H1 (cell line): Measurements from ENCODE around the gene MPRIP. TPM values are rescaled to one million over a fixed set of nuclear protein-coding genes. Genes with fewer than 3 reads are reported as not detected.

Experiments
- CTCF ChIA-PET: fragments of 300-600 bp; sonication (Branson Sonifier 250); formaldehyde crosslinking; loops from one replicate; lab custom pipeline; 2021; ENCODE audit not compliant: partially characterized antibody; lab: Charles Lee
- POLR2A ChIA-PET: fragments of 300-600 bp; sonication (Branson Sonifier 250); formaldehyde crosslinking; loops from one replicate; lab custom pipeline; 2021; ENCODE audit warnings: inconsistent platforms; ENCODE audit not compliant: partially characterized antibody; lab: Charles Lee
- DNase-seq, 2 experiments: peaks; one replicate each; pipeline versions ENCODE4 v3.0.0 to v3.0.0-alpha.2; 2010 to 2022; ENCODE audit warnings: low spot score in 2 of 2, low read depth in 1 of 2, mixed read lengths in 1 of 2
- FAIRE-seq: peaks from 2 replicates; lab custom pipeline; 2011; peaks lifted over from hg19 to GRCh38; lab: Jason Lieb, UNC
- H2AFZ ChIP-seq: 2 replicates; pipeline ENCODE4 v1.8.1; 2012; ENCODE audit warnings: low read length, inconsistent platforms
- H2AK5ac ChIP-seq: 2 replicates; pipeline ENCODE4 v1.6.1; 2013; ENCODE audit warnings: low read depth, low read length
- H2BK120ac ChIP-seq: replicated peaks from 2 replicates; pipeline ENCODE3; 2013; ENCODE audit warnings: low read depth, low read length, inconsistent platforms
- H2BK12ac ChIP-seq: 2 replicates; pipeline ENCODE4 v1.6.1; 2013; ENCODE audit warnings: low read depth, low read length
- H2BK15ac ChIP-seq: 2 replicates; pipeline ENCODE4 v1.6.1; 2013; ENCODE audit warnings: low read length
- H2BK20ac ChIP-seq: 2 replicates; pipeline ENCODE4 v1.6.1; 2013; ENCODE audit warnings: low read length
- H2BK5ac ChIP-seq: 2 replicates; pipeline ENCODE4 v1.6.1; 2013; ENCODE audit warnings: low read depth, low read length
- H3K14ac ChIP-seq: 2 replicates; pipeline ENCODE4 v1.6.1; 2013; ENCODE audit warnings: inconsistent platforms; ENCODE audit not compliant: insufficient read length
- H3K18ac ChIP-seq: 2 replicates; pipeline ENCODE4 v1.6.1; 2013; ENCODE audit warnings: low read length; ENCODE audit errors: extremely low read depth
- H3K23ac ChIP-seq: 2 replicates; pipeline ENCODE4 v1.6.1; 2013; ENCODE audit warnings: inconsistent platforms; ENCODE audit not compliant: insufficient read length
- H3K23me2 ChIP-seq: 2 replicates; pipeline ENCODE4 v1.6.1; 2013; ENCODE audit warnings: low read depth, low read length
- H3K27ac ChIP-seq: 2 replicates; pipeline ENCODE4 v1.6.1; 2011; ENCODE audit warnings: low read depth, low read length, inconsistent platforms
- H3K27me3 ChIP-seq, 4 experiments: replicated peaks in 1 of 4; 1 replicate in 1 of 4; 2 replicates in 3 of 4; pipeline versions ENCODE4 v1.6.1 to v1.8.1; 2011 to 2013; ENCODE audit warnings: low read length in 3 of 4, mild to moderate bottlenecking in 3 of 4, inconsistent platforms in 2 of 4, mixed read lengths in 2 of 4, moderate library complexity in 1 of 4; ENCODE audit not compliant: control insufficient read depth in 3 of 4, insufficient read depth in 3 of 4; ENCODE audit errors: extremely low read depth in 1 of 4
- H3K36me3 ChIP-seq, 4 experiments: 2 replicates each; pipeline versions ENCODE4 v1.6.1 to v1.8.1; 2011 to 2013; ENCODE audit warnings: mild to moderate bottlenecking in 4 of 4, low read length in 3 of 4, moderate library complexity in 2 of 4, control low read depth in 1 of 4, inconsistent platforms in 1 of 4; ENCODE audit not compliant: insufficient read depth in 4 of 4, control insufficient read depth in 2 of 4
- H3K4ac ChIP-seq: replicated peaks from 2 replicates; pipeline ENCODE3; 2013; ENCODE audit warnings: low read length, low read depth, mixed read lengths, inconsistent platforms; ENCODE audit not compliant: insufficient read length
- H3K4me1 ChIP-seq, 4 experiments: replicated peaks in 1 of 4; 1 replicate in 1 of 4; 2 replicates in 3 of 4; pipeline versions ENCODE4 v1.6.1 to v1.8.1; 2011 to 2013; ENCODE audit warnings: low read length in 3 of 4, inconsistent platforms in 2 of 4, mixed read lengths in 1 of 4; ENCODE audit not compliant: insufficient read depth in 4 of 4, control insufficient read depth in 3 of 4
- H3K4me2 ChIP-seq, 2 experiments: 2 replicates each; pipeline versions ENCODE4 v1.6.1 to v1.8.1; 2011 to 2013; ENCODE audit warnings: low read depth in 2 of 2, low read length in 2 of 2, control low read depth in 1 of 2, inconsistent platforms in 1 of 2, mild to moderate bottlenecking in 1 of 2; ENCODE audit not compliant: insufficient read depth in 1 of 2
- H3K4me3 ChIP-seq, 4 experiments: fragments of 200-600, 300-600 bp in 1 of 4; sonication (generic), shearing (Covaris generic), sonication (Bioruptor Twin) in 1 of 4; 2 replicates each; pipeline versions ENCODE4 v1.5.1 to v1.8.1; 2011 to 2016; ENCODE audit warnings: low read length in 4 of 4, low read depth in 3 of 4, control low read depth in 2 of 4, inconsistent platforms in 2 of 4, mild to moderate bottlenecking in 2 of 4, mixed read lengths in 1 of 4, moderate library complexity in 1 of 4; ENCODE audit not compliant: insufficient read depth in 2 of 4; ENCODE audit errors: extremely low read depth in 1 of 4
- H3K56ac ChIP-seq: replicated peaks from 2 replicates; pipeline ENCODE3; 2013; ENCODE audit warnings: low read depth, mild to moderate bottlenecking, mixed read lengths, low read length, inconsistent platforms; ENCODE audit not compliant: insufficient read length
- H3K79me1 ChIP-seq: 2 replicates; pipeline ENCODE4 v1.6.1; 2013; ENCODE audit warnings: low read depth, low read length, control low read depth
- H3K79me2 ChIP-seq, 2 experiments: 2 replicates each; pipeline versions ENCODE4 v1.6.1 to v1.8.1; 2012 to 2013; ENCODE audit warnings: low read length in 2 of 2, mild to moderate bottlenecking in 2 of 2, inconsistent platforms in 1 of 2; ENCODE audit not compliant: insufficient read depth in 2 of 2, control insufficient read depth in 1 of 2
- H3K9ac ChIP-seq, 4 experiments: replicated peaks in 1 of 4; 1 replicate in 1 of 4; 2 replicates in 3 of 4; pipeline versions ENCODE4 v1.6.1 to v1.8.1; 2011 to 2013; ENCODE audit warnings: low read depth in 3 of 4, low read length in 3 of 4, control low read depth in 2 of 4, mild to moderate bottlenecking in 2 of 4, moderate library complexity in 2 of 4, inconsistent platforms in 1 of 4; ENCODE audit errors: extremely low read depth in 1 of 4
- H3K9me3 ChIP-seq, 2 experiments: 2 replicates each; pipeline versions ENCODE4 v1.6.1 to v1.8.1; 2012 to 2013; ENCODE audit warnings: mild to moderate bottlenecking in 2 of 2, moderate library complexity in 2 of 2, control low read depth in 1 of 2, inconsistent platforms in 1 of 2, low read depth in 1 of 2, low read length in 1 of 2, mixed read lengths in 1 of 2; ENCODE audit not compliant: insufficient read depth in 2 of 2
- H4K20me1 ChIP-seq, 2 experiments: replicated peaks in 1 of 2; 2 replicates each; pipeline versions ENCODE3 to v1.8.1; 2011 to 2013; ENCODE audit warnings: inconsistent platforms in 2 of 2, low read length in 2 of 2, mild to moderate bottlenecking in 1 of 2; ENCODE audit not compliant: insufficient read depth in 2 of 2, control insufficient read depth in 1 of 2
- H4K5ac ChIP-seq: 2 replicates; pipeline ENCODE4 v1.6.1; 2013; ENCODE audit warnings: low read length, low read depth, mixed read lengths, inconsistent platforms; ENCODE audit not compliant: insufficient read length
- H4K8ac ChIP-seq: 2 replicates; pipeline ENCODE4 v1.8.0; 2013; ENCODE audit warnings: mild to moderate bottlenecking, moderate library complexity, low read length, inconsistent platforms; ENCODE audit not compliant: insufficient read depth; ENCODE audit errors: extremely low read depth
- H4K91ac ChIP-seq: replicated peaks from 2 replicates; pipeline ENCODE3; 2013; ENCODE audit warnings: low read length, mixed read lengths, inconsistent platforms; ENCODE audit not compliant: insufficient read length
- CHD2 ChIP-seq: IDR thresholded peaks from 2 replicates; pipeline ENCODE4 v1.6.1; 2012; ENCODE audit warnings: low read length, improper control_type of control experiment
- HDAC2 ChIP-seq, 2 experiments: fragments of 300-600 bp in 1 of 2; sonication (generic) in 1 of 2; IDR thresholded peaks; 2 replicates each; pipeline ENCODE4 v1.6.1; 2011 to 2012; ENCODE audit warnings: low read depth in 2 of 2, low read length in 2 of 2, mild to moderate bottlenecking in 2 of 2, moderate library complexity in 2 of 2, borderline replicate concordance in 1 of 2, inconsistent platforms in 1 of 2
- KDM1A ChIP-seq: fragments of 200-600, 300-600 bp; sonication (generic); IDR thresholded peaks from 2 replicates; pipeline ENCODE4 v1.7.1; 2016; ENCODE audit warnings: mild to moderate bottlenecking, low read length, borderline replicate concordance
- SIN3A ChIP-seq, 2 experiments: IDR thresholded peaks in 1 of 2; conservative IDR thresholded peaks in 1 of 2; 2 replicates each; pipeline ENCODE4 v1.6.1; 2011 to 2012; ENCODE audit warnings: low read length in 2 of 2, improper control_type of control experiment in 1 of 2, low read depth in 1 of 2, mild to moderate bottlenecking in 1 of 2
- WGBS, 2 experiments: shearing (Covaris generic) in 1 of 2; methylation state at CpG; one replicate each; pipeline versions ENCODE4 v1.1.6 to v1.1.7; 2013 to 2015; ENCODE audit warnings: low lambda C conversion rate in 2 of 2, mixed read lengths in 2 of 2, inconsistent platforms in 1 of 2, low coverage in 1 of 2, missing lambda C conversion rate in 1 of 2; ENCODE audit not compliant: insufficient replicate concordance in 2 of 2, insufficient coverage in 1 of 2, insufficient read length in 1 of 2; ENCODE audit errors: extremely low coverage in 1 of 2, missing lambda C conversion rate in 1 of 2; 5-methylcytosine and 5-hydroxymethylcytosine counted together
- polyA plus RNA-seq, 7 experiments: library from polyadenylated mRNA; depleted of rRNA in 3 of 7; stranded (reverse) in 5 of 7; unstranded in 2 of 7; fragments of >200 nt in 5 of 7; fragments of 200-250 nt in 2 of 7; gene quantifications; 1 replicate in 5 of 7; 2 replicates in 1 of 7; 4 replicates in 1 of 7; pipeline versions ENCODE4 v1.2.1 to v1.2.3, GENCODE V29; 2011 to 2013; ENCODE audit warnings: missing spikeins in 2 of 7, mixed read lengths in 2 of 7
- total RNA-seq: library from RNA; stranded (reverse); fragmentation: NEBNext Ultra II Directional; extraction: Animal tissue kit (Norgen Biotek cat#: 25700); gene quantifications from 2 replicates; pipeline ENCODE4 v1.2.1, GENCODE V29; 2021

Gene MPRIP
- total and polyA plus RNA-seq, 2 of the 8 experiments (the other 6 are each of a cell fraction or from before 2014, with no cell fraction given) = 48.6 to 146 TPM

- Histone ChIP-seq H3K79me2 (no peaks in the 10 kb centered on the region), H4K8ac (no peak overlapping the region), H3K14ac (no peak overlapping the region)
- no peak for DNase-seq
- TF ChIP-seq SIN3A (conservative IDR thresholded peaks at IDR 0.05 in 1 of 2, IDR thresholded peaks at IDR 0.05 in 1 of 2; ENCODE audit: low read depth in 1 of 2, low read length in 2 of 2) = no peak
- 0 out of 4 replicates have a peak, but pooled peaks of 1 of the 2 experiments have one; percentile 35 for TF ChIP-seq HDAC2 (IDR thresholded peaks at IDR 0.05; ENCODE audit: borderline replicate concordance in 1 of 2, low read depth in 2 of 2, low read length in 2 of 2)
- peak; percentile 92; the same call in 1 of the 2 replicates for TF ChIP-seq KDM1A
- no peak for TF ChIP-seq CHD2
- TF ChIP-seq, all 59 proteins: peak for 2
- ChIA-PET POLR2A (interaction anchor here (3.5 kb wide), 1 partner anchor 13 kb away, joined by 15 read pairs; no protein-coding TSS in a partner anchor), CTCF (interaction anchor here (0.7 to 1.7 kb wide), 2 partner anchors 25 kb away, joined by 3 to 5 read pairs; no protein-coding TSS in a partner anchor)
- Histone ChIP-seq H2BK120ac (no peak overlapping the region), H3K4me2 (no peak overlapping the region), H2BK20ac (no peak overlapping the region), H4K20me1 (no peaks in the 10 kb centered on the region), H3K18ac (no peak overlapping the region), H2BK15ac (no peak overlapping the region), H3K56ac (no peak overlapping the region), H3K9ac (no peak overlapping the region), H3K4me3 (no peak overlapping the region), H3K27ac (no peak overlapping the region), H2BK12ac (peak overlapping the region; percentile 94; the same call in 1 of the 2 replicates), H3K23ac (no peak overlapping the region), H3K79me1 (no peaks in the 10 kb centered on the region), H3K9me3 (no peaks in the 10 kb centered on the region), H3K4me1 (peaks cover 5 to 24% (median 15%) of the 10 kb centered on the region in 4 experiments), H3K23me2 (no peaks in the 10 kb centered on the region; the same call in 1 of the 2 replicates), H3K4ac (no peak overlapping the region), H3K27me3 (no peaks in the 10 kb centered on the region), H2BK5ac (no peak overlapping the region), H2AK5ac (no peak overlapping the region), H3K36me3 (no peaks in the 10 kb centered on the region), H4K91ac (peak overlapping the region; percentile 82), H4K5ac (no peak overlapping the region), H2AFZ (no peak overlapping the region)
- 81% methylated on average over 12 of the region's 12 CpGs; no CpG with 5 or more reads in 1 of the 2 experiments for WGBS, 2 experiments
- FAIRE-seq = no peak
These were observed 11.6 kb upstream of the MPRIP start for GRCh38 chr17:17030515-17031211.
